K562 (cell line): ENCODE results near the gene UNC119B. TPM values are rescaled to one million over a fixed set of nuclear protein-coding genes. Genes with fewer than 3 reads are reported as not detected.

Experiments
- EZH2 ChIP-seq: IDR thresholded peaks from 2 replicates; pipeline ENCODE4 v1.6.1; 2012; ENCODE audit warnings: low read depth, mild to moderate bottlenecking, inconsistent platforms, low read length, borderline replicate concordance
- RAD51 ChIP-seq: fragments of 450-650 bp; IDR thresholded peaks from 2 replicates; pipeline ENCODE4 v1.7.1; 2016; ENCODE audit warnings: low read depth, mild to moderate bottlenecking, borderline replicate concordance
- SIRT6 ChIP-seq: IDR thresholded peaks from one replicate; pipeline ENCODE4 v1.6.1; 2012; ENCODE audit warnings: low read depth, mild to moderate bottlenecking, control low read depth, inconsistent platforms, low read length, moderate library complexity
- ZKSCAN1 ChIP-seq: fragments of 150-350 bp; IDR thresholded peaks from 2 replicates; pipeline ENCODE4 v1.6.1; 2016; ENCODE audit warnings: low read depth, low read length
- ZNF232 ChIP-seq: sonication (generic); formaldehyde crosslinking; IDR thresholded peaks from 2 replicates; pipeline ENCODE4 v1.8.0; 2022; ENCODE audit warnings: mild to moderate bottlenecking, missing genetic modification reagents
- ZNF75A ChIP-seq: fragments of 450-650 bp; formaldehyde crosslinking; IDR thresholded peaks from 2 replicates; pipeline ENCODE4 v1.4.0; 2020; ENCODE audit warnings: mild to moderate bottlenecking
- ZNF764 ChIP-seq: fragments of 250-450 bp; sonication (Bioruptor Pico); IDR thresholded peaks from 2 replicates; pipeline ENCODE4 v1.4.0; 2020; ENCODE audit warnings: low read depth, mild to moderate bottlenecking, moderate library complexity
- ZSCAN29 ChIP-seq: fragments of 450-650 bp; IDR thresholded peaks from 2 replicates; pipeline ENCODE4 v1.6.1; 2017
- polyA plus RNA-seq, 8 experiments: library from polyadenylated mRNA; depleted of rRNA in 4 of 8; stranded (reverse) in 5 of 8; unstranded in 3 of 8; fragments of >200 nt; fragmentation: Nextera tagmentation in 2 of 8; fragmentation: Illumina TruSeq in 1 of 8; extraction: Ambion mirVana in 2 of 8; extraction: Trizol in 1 of 8; gene quantifications; 2 replicates each; pipeline versions ENCODE4 v1.2.1 to v1.2.3, GENCODE V29; 2011 to 2014; ENCODE audit warnings: inconsistent platforms in 1 of 8, missing spikeins in 1 of 8
- total RNA-seq, 7 experiments: library from RNA; depleted of rRNA in 6 of 7; stranded (reverse); fragments of >200 nt in 6 of 7; fragmentation: Illumina TruSeq in 2 of 7; extraction: Trizol in 2 of 7; gene quantifications; 2 replicates each; pipeline versions ENCODE4 v1.2.1 to v1.2.3, GENCODE V29; 2011 to 2021; ENCODE audit warnings: low replicate concordance in 1 of 7
- TF ChIP-seq, protein P1 (sequence below): fragments of 450-650 bp; IDR thresholded peaks from 2 replicates; pipeline ENCODE4 v1.6.1; 2018; ENCODE audit not compliant: partially characterized antibody
- TF ChIP-seq, protein P2 (sequence below): fragments of 450-650 bp; IDR thresholded peaks from 2 replicates; pipeline ENCODE4 v1.6.1; 2017; ENCODE audit warnings: antibody characterized with exemption
- TF ChIP-seq, protein P3 (sequence below), 2 experiments: fragments of 450-650 bp; IDR thresholded peaks; 2 replicates each; pipeline ENCODE4 v1.6.1; 2016; ENCODE audit warnings: mild to moderate bottlenecking in 2 of 2, borderline replicate concordance in 1 of 2, low read depth in 1 of 2, moderate library complexity in 1 of 2
- TF ChIP-seq, protein P4 (sequence below): fragments of 250-450 bp; sonication (Bioruptor Pico); IDR thresholded peaks from 2 replicates; pipeline ENCODE4 v1.5.0; 2020; ENCODE audit warnings: mild to moderate bottlenecking, borderline replicate concordance

The UNC119B gene
- total and polyA plus RNA-seq, 9 of the 15 experiments (the other 6 are each of a cell fraction or from before 2014, with no cell fraction given): 4.0 to 34.5 (median 15.1) TPM

DNA sequence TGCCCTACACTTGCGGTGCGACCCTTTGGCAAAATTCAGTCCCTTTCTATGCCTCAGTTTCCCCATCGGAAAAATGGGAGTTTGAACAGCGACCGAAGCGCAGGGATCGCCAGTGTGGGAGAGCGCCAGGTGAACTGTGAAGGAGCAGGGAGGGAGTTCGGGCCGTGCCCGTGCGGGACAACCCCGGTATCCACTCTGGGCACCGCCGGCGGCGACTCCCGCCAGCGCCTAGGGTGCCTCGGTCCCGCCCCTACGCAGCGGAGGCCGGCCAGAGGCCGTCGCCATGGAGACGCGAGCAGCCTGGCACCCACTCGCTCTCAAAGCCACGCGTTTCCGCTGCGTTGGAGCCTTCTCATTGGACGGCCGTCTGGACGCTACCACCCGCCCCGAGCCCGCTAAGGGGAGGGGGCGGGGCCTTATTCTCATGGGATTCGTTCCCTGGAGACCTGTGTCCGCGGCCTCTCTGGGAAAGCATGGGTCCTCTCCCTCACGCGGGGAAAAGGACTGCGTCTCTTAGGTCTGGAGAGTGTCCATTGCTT, 24.0 kb upstream of the UNC119B start (continued):
- TF ChIP-seq, protein P1, sequence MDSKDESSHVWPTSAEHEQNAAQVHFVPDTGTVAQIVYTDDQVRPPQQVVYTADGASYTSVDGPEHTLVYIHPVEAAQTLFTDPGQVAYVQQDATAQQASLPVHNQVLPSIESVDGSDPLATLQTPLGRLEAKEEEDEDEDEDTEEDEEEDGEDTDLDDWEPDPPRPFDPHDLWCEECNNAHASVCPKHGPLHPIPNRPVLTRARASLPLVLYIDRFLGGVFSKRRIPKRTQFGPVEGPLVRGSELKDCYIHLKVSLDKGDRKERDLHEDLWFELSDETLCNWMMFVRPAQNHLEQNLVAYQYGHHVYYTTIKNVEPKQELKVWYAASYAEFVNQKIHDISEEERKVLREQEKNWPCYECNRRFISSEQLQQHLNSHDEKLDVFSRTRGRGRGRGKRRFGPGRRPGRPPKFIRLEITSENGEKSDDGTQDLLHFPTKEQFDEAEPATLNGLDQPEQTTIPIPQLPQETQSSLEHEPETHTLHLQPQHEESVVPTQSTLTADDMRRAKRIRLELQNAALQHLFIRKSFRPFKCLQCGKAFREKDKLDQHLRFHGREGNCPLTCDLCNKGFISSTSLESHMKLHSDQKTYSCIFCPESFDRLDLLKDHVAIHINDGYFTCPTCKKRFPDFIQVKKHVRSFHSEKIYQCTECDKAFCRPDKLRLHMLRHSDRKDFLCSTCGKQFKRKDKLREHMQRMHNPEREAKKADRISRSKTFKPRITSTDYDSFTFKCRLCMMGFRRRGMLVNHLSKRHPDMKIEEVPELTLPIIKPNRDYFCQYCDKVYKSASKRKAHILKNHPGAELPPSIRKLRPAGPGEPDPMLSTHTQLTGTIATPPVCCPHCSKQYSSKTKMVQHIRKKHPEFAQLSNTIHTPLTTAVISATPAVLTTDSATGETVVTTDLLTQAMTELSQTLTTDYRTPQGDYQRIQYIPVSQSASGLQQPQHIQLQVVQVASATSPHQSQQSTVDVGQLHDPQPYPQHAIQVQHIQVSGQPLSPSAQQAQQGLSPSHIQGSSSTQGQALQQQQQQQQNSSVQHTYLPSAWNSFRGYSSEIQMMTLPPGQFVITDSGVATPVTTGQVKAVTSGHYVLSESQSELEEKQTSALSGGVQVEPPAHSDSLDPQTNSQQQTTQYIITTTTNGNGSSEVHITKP: peak; percentile 99
- TF ChIP-seq EZH2 (no peak), ZNF764 (CRISPR knock-in tag) (no peak), ZNF232 (CRISPR knock-in tag) (no peak), SIRT6 (no peak), RAD51 (no peak), ZKSCAN1 (no peak), ZSCAN29 (no peak), ZNF75A (no peak)
- TF ChIP-seq, protein P2, sequence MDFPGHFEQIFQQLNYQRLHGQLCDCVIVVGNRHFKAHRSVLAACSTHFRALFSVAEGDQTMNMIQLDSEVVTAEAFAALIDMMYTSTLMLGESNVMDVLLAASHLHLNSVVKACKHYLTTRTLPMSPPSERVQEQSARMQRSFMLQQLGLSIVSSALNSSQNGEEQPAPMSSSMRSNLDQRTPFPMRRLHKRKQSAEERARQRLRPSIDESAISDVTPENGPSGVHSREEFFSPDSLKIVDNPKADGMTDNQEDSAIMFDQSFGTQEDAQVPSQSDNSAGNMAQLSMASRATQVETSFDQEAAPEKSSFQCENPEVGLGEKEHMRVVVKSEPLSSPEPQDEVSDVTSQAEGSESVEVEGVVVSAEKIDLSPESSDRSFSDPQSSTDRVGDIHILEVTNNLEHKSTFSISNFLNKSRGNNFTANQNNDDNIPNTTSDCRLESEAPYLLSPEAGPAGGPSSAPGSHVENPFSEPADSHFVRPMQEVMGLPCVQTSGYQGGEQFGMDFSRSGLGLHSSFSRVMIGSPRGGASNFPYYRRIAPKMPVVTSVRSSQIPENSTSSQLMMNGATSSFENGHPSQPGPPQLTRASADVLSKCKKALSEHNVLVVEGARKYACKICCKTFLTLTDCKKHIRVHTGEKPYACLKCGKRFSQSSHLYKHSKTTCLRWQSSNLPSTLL: no peak
- TF ChIP-seq, protein P3, sequence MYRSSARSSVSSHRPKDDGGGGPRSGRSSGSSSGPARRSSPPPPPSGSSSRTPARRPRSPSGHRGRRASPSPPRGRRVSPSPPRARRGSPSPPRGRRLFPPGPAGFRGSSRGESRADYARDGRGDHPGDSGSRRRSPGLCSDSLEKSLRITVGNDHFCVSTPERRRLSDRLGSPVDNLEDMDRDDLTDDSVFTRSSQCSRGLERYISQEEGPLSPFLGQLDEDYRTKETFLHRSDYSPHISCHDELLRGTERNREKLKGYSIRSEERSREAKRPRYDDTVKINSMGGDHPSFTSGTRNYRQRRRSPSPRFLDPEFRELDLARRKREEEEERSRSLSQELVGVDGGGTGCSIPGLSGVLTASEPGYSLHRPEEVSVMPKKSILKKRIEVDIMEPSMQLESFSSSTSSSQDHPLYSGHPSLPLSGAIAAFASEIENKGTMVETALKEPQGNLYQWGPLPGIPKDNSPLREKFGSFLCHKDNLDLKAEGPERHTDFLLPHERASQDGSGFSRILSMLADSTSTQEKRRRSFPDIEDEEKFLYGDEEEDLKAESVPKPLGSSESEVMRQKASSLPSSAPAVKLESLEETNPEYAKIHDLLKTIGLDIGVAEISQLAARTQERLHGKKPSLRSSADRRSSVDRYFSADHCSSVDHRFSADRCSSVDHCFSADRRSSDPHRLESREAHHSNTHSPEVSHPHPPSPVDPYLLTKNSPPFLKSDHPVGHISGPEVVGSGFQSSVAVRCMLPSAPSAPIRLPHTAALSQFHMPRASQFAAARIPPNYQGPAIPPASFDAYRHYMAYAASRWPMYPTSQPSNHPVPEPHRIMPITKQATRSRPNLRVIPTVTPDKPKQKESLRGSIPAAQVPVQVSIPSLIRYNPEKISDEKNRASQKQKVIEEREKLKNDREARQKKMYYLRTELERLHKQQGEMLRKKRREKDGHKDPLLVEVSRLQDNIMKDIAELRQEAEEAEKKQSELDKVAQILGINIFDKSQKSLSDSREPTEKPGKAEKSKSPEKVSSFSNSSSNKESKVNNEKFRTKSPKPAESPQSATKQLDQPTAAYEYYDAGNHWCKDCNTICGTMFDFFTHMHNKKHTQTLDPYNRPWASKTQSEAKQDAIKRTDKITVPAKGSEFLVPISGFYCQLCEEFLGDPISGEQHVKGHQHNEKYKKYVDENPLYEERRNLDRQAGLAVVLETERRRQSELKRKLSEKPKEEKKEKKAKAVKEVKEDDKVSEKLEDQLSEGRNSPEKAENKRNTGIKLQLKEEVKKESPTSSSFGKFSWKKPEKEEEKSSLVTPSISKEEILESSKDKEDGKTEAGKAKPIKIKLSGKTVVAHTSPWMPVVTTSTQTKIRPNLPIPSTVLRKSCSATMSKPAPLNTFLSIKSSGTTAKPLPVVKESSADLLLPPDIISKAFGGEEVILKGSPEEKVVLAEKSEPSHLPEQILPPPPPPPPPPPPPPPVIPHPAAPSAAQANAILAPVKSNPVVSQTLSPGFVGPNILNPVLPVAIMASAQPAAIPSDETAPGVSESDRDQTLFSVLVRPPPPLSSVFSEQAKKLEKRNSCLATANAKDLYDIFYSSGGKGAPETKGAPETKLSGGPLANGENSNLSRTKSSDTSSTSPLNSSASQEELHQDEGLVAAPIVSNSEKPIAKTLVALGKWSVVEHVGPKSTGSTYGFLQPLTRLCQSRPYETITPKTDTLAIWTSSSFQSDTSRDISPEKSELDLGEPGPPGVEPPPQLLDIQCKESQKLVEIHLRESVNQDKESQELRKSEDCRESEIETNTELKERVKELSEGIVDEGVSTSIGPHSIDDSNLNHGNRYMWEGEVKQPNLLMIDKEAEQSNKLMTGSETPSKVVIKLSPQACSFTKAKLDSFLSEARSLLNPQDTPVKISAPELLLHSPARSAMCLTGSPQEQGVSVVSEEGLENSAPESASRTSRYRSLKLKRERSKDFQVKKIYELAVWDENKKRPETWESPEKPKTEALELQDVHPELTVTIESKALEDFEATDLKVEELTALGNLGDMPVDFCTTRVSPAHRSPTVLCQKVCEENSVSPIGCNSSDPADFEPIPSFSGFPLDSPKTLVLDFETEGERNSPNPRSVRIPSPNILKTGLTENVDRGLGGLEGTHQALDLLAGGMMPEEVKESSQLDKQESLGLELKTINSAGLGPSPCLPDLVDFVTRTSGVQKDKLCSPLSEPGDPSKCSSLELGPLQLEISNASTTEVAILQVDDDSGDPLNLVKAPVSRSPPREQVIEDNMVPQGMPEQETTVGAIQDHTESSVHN (IDR thresholded peaks at IDR 0.05; ENCODE audit: borderline replicate concordance in 1 of 2, low read depth in 1 of 2): no peak
- TF ChIP-seq, protein P4, sequence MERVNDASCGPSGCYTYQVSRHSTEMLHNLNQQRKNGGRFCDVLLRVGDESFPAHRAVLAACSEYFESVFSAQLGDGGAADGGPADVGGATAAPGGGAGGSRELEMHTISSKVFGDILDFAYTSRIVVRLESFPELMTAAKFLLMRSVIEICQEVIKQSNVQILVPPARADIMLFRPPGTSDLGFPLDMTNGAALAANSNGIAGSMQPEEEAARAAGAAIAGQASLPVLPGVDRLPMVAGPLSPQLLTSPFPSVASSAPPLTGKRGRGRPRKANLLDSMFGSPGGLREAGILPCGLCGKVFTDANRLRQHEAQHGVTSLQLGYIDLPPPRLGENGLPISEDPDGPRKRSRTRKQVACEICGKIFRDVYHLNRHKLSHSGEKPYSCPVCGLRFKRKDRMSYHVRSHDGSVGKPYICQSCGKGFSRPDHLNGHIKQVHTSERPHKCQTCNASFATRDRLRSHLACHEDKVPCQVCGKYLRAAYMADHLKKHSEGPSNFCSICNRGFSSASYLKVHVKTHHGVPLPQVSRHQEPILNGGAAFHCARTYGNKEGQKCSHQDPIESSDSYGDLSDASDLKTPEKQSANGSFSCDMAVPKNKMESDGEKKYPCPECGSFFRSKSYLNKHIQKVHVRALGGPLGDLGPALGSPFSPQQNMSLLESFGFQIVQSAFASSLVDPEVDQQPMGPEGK: no peak
